HepG2 (cell line): ENCODE data around the gene LRRC4. TPM values are rescaled to one million over a fixed set of nuclear protein-coding genes. Genes with fewer than 3 reads are reported as not detected.

Experiments
- ATAC-seq: fragments of 200-7000 bp; cut with Tn5 transposase; 3 replicates; pipeline ENCODE4 v1.9.1; 2020; ENCODE audit warnings: mild to moderate bottlenecking, moderate library complexity
- BruUV-seq: library from RNA; stranded (reverse); fragments of 400-500 nt; replicated peaks from 2 replicates; lab custom pipeline; 2021; lab: Mats Ljungman, UMichigan
- CTCF ChIA-PET: fragments of 300-600 bp; formaldehyde crosslinking; extraction: SDS; loops from one replicate; lab custom pipeline; 2021; ENCODE audit warnings: low total read pairs, inconsistent platforms, low intra/inter-chr PET ratio; lab: Yijun Ruan, JAX
- POLR2A ChIA-PET: fragments of 350-600 bp; sonication (Branson Sonifier 250); formaldehyde crosslinking; loops from one replicate; lab custom pipeline; 2020; ENCODE audit warnings: antibody characterized with exemption, inconsistent platforms; lab: Yijun Ruan, JAX
- DNase-seq: peaks from one replicate; pipeline ENCODE4 v3.0.0-alpha.2; 2015; ENCODE audit warnings: low spot score
- FAIRE-seq: peaks from 3 replicates; lab custom pipeline; 2011; peaks lifted over from hg19 to GRCh38; lab: Jason Lieb, UNC
- H2AFZ ChIP-seq: one replicate; pipeline ENCODE4 v1.6.1; 2011; ENCODE audit warnings: low read length, inconsistent platforms
- H3K27ac ChIP-seq: fragments of 300-600 bp; 3 replicates; pipeline ENCODE4 v1.8.0; 2011; ENCODE audit warnings: mixed run types, mild to moderate bottlenecking, mixed read lengths, low read length, inconsistent platforms; ENCODE audit not compliant: insufficient read depth; ENCODE audit errors: extremely low read length
- H3K27me3 ChIP-seq, 2 experiments: fragments of 200-600 bp in 1 of 2; 2 replicates in 1 of 2; 3 replicates in 1 of 2; pipeline versions ENCODE4 v1.6.0 to v1.8.0; 2011; ENCODE audit warnings: low read length in 2 of 2, mild to moderate bottlenecking in 2 of 2, moderate library complexity in 2 of 2, inconsistent platforms in 1 of 2; ENCODE audit not compliant: insufficient read depth in 2 of 2, control insufficient read depth in 1 of 2
- H3K36me3 ChIP-seq, 2 experiments: fragments of 200-600 bp in 1 of 2; replicated peaks in 1 of 2; 2 replicates in 1 of 2; 3 replicates in 1 of 2; pipeline versions ENCODE4 v1.5.1 to v1.8.0; 2011; ENCODE audit warnings: low read length in 2 of 2, inconsistent platforms in 1 of 2; ENCODE audit not compliant: insufficient read depth in 2 of 2, control insufficient read depth in 1 of 2
- H3K4me1 ChIP-seq: 2 replicates; pipeline ENCODE4 v1.5.1; 2012; ENCODE audit warnings: low read length, inconsistent platforms; ENCODE audit not compliant: insufficient read depth
- H3K4me2 ChIP-seq: 2 replicates; pipeline ENCODE4 v1.6.0; 2011; ENCODE audit warnings: low read depth, low read length, inconsistent platforms
- H3K4me3 ChIP-seq, 3 experiments: fragments of 200-600 bp in 1 of 3; sonication (generic), shearing (Covaris generic) in 1 of 3; replicated peaks in 1 of 3; 2 replicates each; pipeline ENCODE4 v1.5.1; 2011 to 2016; ENCODE audit warnings: low read length in 3 of 3, inconsistent platforms in 2 of 3, low read depth in 2 of 3, mild to moderate bottlenecking in 2 of 3, control low read depth in 1 of 3, mixed read lengths in 1 of 3; ENCODE audit not compliant: insufficient read depth in 1 of 3
- H3K79me2 ChIP-seq: one replicate; pipeline ENCODE4 v1.6.1; 2011; ENCODE audit warnings: low read length, inconsistent platforms; ENCODE audit not compliant: insufficient read depth
- H3K9ac ChIP-seq: 2 replicates; pipeline ENCODE4 v1.6.0; 2011; ENCODE audit warnings: mild to moderate bottlenecking, low read depth, low read length, inconsistent platforms; ENCODE audit not compliant: insufficient read depth
- H3K9me3 ChIP-seq: 2 replicates; pipeline ENCODE4 v1.5.1; 2012; ENCODE audit warnings: mild to moderate bottlenecking, low read length
- H4K20me1 ChIP-seq: 2 replicates; pipeline ENCODE4 v1.6.0; 2011; ENCODE audit warnings: inconsistent platforms, mild to moderate bottlenecking, low read length, moderate library complexity; ENCODE audit not compliant: insufficient read depth
- EHMT2 ChIP-seq: fragments of 200-600 bp; sonication (generic); IDR thresholded peaks from 2 replicates; pipeline ENCODE4 v1.7.0; 2017; ENCODE audit warnings: antibody characterized with exemption, low read depth, low read length, borderline replicate concordance
- ESRRA ChIP-seq: sonication (generic); formaldehyde crosslinking; IDR thresholded peaks from 2 replicates; pipeline ENCODE4 v1.5.1; 2020; ENCODE audit warnings: mild to moderate bottlenecking, low read depth, missing genetic modification reagents
- NONO ChIP-seq, 2 experiments: fragments of 450-650 bp in 1 of 2; sonication (generic) in 1 of 2; formaldehyde crosslinking in 1 of 2; IDR thresholded peaks in 1 of 2; conservative IDR thresholded peaks in 1 of 2; 2 replicates each; pipeline versions ENCODE4 v1.6.1 to v1.8.0; 2017 to 2022; ENCODE audit warnings: mild to moderate bottlenecking in 1 of 2, missing genetic modification reagents in 1 of 2, moderate library complexity in 1 of 2
- ZNF781 ChIP-seq: sonication (generic); formaldehyde crosslinking; IDR thresholded peaks from 2 replicates; pipeline ENCODE4 v1.5.1; 2020; ENCODE audit warnings: borderline replicate concordance, mild to moderate bottlenecking, missing genetic modification reagents; ENCODE audit errors: not compliant biosample characterization
- WGBS: methylation state at CpG from one replicate; pipeline ENCODE4 v1.1.6; 2017; ENCODE audit warnings: low lambda C conversion rate; 5-methylcytosine and 5-hydroxymethylcytosine counted together
- in situ Hi-C: cut with HindIII; loops from 2 replicates; pipeline ENCODE4 v1.10.0; 2017; ENCODE audit warnings: low pct_unique_long_range_greater_than_20kb; ENCODE audit not compliant: extremely low pct_ligation_motif_present
- intact Hi-C: fragments of 100-400 bp; cut with micrococcal nuclease; formaldehyde crosslinking; loops from one replicate; pipeline ENCODE4 v1.10.0; 2022; ENCODE audit not compliant: unreplicated experiment
- polyA plus RNA-seq, 8 experiments: library from polyadenylated mRNA; depleted of rRNA in 3 of 8; stranded (reverse) in 7 of 8; unstranded in 1 of 8; fragments of >200 nt; fragmentation: Illumina TruSeq in 4 of 8; extraction: Trizol in 4 of 8; gene quantifications; 2 replicates each; pipeline versions ENCODE4 v1.2.1 to v1.2.3, GENCODE V29; 2011 to 2016; ENCODE audit warnings: low read depth in 4 of 8, missing spikeins in 1 of 8, mixed read lengths in 1 of 8; ENCODE audit not compliant: insufficient read depth in 1 of 8
- total RNA-seq, 5 experiments: library from RNA; depleted of rRNA; stranded (reverse); fragments of >200 nt; fragmentation: Illumina TruSeq; extraction: Trizol; gene quantifications; 2 replicates each; pipeline ENCODE4 v1.2.3, GENCODE V29; 2016; ENCODE audit warnings: low read depth in 1 of 5
- TF ChIP-seq, protein P1 (sequence below): sonication (generic); formaldehyde crosslinking; IDR thresholded peaks from 2 replicates; pipeline ENCODE4 v1.8.0; 2022; ENCODE audit warnings: missing genetic modification reagents, mild to moderate bottlenecking, inconsistent platforms, borderline replicate concordance
- TF ChIP-seq, protein P2 (sequence below): sonication (generic); formaldehyde crosslinking; IDR thresholded peaks from 2 replicates; pipeline ENCODE4 v1.5.1; 2020; ENCODE audit warnings: missing genetic modification reagents, mild to moderate bottlenecking, borderline replicate concordance
- TF ChIP-seq, protein P3 (sequence below): sonication (generic); formaldehyde crosslinking; IDR thresholded peaks from 2 replicates; pipeline ENCODE4 v1.5.1; 2020; ENCODE audit warnings: missing genetic modification reagents, mild to moderate bottlenecking, borderline replicate concordance
- TF ChIP-seq, protein P4 (sequence below): sonication (generic); formaldehyde crosslinking; IDR thresholded peaks from 2 replicates; pipeline ENCODE4 v1.8.0; 2022; ENCODE audit warnings: mild to moderate bottlenecking, missing genetic modification reagents, moderate library complexity
- TF ChIP-seq, protein P5 (sequence below): sonication (generic); formaldehyde crosslinking; IDR thresholded peaks from 2 replicates; pipeline ENCODE4 v1.4.0; 2020; ENCODE audit warnings: missing genetic modification reagents, borderline replicate concordance

LRRC4 gene
- total and polyA plus RNA-seq, 2 of the 13 experiments (the other 11 are each of a cell fraction or from before 2014, with no cell fraction given): not detected

DNA sequence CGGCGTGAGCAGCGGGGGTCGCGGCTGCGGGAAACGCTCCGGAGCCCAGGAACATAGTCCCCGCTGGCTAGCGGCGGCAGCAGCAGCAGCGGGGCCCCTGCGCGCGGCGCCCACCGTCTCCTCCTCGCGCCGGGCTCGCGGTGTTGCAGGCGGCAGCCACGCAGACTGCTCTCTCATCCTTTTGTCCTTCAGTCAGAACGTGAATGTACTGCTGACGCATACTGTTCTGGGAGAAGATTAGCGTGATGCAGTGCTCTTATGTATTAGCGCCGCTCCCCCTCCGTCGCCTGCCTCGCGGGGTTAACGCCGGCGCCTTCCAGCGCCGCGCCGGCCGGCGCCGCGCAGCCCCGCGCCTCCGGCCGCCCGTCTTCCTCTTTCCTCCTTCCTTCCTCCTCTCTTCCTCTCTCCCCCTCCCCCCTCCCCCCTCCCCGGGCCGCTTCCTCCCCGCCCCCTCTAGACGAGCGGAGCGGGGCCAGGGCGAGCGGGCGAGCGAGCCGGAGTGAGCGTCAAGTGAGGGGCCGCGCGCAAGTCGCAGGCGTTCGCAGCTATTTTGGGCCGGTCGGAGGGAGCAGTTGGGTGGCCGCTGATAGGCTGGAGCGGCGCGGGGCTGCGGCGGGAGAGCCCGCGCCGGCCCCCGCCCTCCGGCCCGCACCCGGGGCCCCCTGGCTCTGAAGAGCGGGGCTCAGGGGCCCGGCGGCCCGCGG is 816 bp upstream of the LRRC4 start:
- no peaks in the 10 kb centered on the region for H3K79me2 ChIP-seq
- FAIRE-seq (no peak), DNase-seq (no peak), ATAC-seq (no peak)
- POLR2A ChIA-PET: no interaction called here
- H3K9me3 ChIP-seq: no peaks in the 10 kb centered on the region
- peaks cover 8 to 25% of the 10 kb centered on the region in 2 experiments; a peak in 4 of 5 replicates for H3K36me3 ChIP-seq
- TF ChIP-seq NONO (IDR thresholded peaks at IDR 0.05): no peak
- TF ChIP-seq NONO (CRISPR knock-in tag; conservative IDR thresholded peaks at IDR 0.05): no peak
- TF ChIP-seq, protein P1, sequence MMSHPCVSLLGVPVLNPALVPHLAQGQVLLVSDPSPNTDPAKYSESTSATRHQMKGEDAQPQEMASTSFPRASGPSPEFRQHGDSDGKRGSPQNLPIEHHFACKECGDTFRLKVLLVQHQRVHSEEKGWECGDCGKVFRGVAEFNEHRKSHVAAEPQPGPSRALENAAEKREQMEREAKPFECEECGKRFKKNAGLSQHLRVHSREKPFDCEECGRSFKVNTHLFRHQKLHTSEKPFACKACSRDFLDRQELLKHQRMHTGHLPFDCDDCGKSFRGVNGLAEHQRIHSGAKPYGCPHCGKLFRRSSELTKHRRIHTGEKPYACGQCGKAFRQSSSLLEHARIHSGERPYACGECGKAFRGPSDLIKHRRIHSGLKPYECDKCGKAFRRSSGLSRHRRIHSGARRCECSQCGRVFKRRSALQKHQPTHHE (CRISPR knock-in tag): no peak
- TF ChIP-seq ESRRA (CRISPR knock-in tag): no peak
- TF ChIP-seq, protein P2, sequence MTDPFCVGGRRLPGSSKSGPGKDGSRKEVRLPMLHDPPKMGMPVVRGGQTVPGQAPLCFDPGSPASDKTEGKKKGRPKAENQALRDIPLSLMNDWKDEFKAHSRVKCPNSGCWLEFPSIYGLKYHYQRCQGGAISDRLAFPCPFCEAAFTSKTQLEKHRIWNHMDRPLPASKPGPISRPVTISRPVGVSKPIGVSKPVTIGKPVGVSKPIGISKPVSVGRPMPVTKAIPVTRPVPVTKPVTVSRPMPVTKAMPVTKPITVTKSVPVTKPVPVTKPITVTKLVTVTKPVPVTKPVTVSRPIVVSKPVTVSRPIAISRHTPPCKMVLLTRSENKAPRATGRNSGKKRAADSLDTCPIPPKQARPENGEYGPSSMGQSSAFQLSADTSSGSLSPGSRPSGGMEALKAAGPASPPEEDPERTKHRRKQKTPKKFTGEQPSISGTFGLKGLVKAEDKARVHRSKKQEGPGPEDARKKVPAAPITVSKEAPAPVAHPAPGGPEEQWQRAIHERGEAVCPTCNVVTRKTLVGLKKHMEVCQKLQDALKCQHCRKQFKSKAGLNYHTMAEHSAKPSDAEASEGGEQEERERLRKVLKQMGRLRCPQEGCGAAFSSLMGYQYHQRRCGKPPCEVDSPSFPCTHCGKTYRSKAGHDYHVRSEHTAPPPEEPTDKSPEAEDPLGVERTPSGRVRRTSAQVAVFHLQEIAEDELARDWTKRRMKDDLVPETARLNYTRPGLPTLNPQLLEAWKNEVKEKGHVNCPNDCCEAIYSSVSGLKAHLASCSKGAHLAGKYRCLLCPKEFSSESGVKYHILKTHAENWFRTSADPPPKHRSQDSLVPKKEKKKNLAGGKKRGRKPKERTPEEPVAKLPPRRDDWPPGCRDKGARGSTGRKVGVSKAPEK (CRISPR knock-in tag): no peak
- TF ChIP-seq, protein P3, sequence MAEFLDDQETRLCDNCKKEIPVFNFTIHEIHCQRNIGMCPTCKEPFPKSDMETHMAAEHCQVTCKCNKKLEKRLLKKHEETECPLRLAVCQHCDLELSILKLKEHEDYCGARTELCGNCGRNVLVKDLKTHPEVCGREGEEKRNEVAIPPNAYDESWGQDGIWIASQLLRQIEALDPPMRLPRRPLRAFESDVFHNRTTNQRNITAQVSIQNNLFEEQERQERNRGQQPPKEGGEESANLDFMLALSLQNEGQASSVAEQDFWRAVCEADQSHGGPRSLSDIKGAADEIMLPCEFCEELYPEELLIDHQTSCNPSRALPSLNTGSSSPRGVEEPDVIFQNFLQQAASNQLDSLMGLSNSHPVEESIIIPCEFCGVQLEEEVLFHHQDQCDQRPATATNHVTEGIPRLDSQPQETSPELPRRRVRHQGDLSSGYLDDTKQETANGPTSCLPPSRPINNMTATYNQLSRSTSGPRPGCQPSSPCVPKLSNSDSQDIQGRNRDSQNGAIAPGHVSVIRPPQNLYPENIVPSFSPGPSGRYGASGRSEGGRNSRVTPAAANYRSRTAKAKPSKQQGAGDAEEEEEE: no peak
- TF ChIP-seq, protein P4, sequence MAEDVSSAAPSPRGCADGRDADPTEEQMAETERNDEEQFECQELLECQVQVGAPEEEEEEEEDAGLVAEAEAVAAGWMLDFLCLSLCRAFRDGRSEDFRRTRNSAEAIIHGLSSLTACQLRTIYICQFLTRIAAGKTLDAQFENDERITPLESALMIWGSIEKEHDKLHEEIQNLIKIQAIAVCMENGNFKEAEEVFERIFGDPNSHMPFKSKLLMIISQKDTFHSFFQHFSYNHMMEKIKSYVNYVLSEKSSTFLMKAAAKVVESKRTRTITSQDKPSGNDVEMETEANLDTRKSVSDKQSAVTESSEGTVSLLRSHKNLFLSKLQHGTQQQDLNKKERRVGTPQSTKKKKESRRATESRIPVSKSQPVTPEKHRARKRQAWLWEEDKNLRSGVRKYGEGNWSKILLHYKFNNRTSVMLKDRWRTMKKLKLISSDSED (CRISPR knock-in tag): no peak
- TF ChIP-seq EHMT2: no peak
- no peak for TF ChIP-seq ZNF781 (CRISPR knock-in tag)
- TF ChIP-seq, protein P5, sequence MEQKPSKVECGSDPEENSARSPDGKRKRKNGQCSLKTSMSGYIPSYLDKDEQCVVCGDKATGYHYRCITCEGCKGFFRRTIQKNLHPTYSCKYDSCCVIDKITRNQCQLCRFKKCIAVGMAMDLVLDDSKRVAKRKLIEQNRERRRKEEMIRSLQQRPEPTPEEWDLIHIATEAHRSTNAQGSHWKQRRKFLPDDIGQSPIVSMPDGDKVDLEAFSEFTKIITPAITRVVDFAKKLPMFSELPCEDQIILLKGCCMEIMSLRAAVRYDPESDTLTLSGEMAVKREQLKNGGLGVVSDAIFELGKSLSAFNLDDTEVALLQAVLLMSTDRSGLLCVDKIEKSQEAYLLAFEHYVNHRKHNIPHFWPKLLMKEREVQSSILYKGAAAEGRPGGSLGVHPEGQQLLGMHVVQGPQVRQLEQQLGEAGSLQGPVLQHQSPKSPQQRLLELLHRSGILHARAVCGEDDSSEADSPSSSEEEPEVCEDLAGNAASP (CRISPR knock-in tag): no peak
- H4K20me1 ChIP-seq: no peaks in the 10 kb centered on the region; the same call in 1 of the 2 replicates
- no TSS peak for BruUV-seq
- H3K27ac ChIP-seq: no peak overlapping the region
- no peaks in the 10 kb centered on the region for H3K27me3 ChIP-seq
- CTCF ChIA-PET: no interaction called here
- H3K4me1 ChIP-seq: no peaks in the 10 kb centered on the region
- 98% methylated on average over 65 of the region's 87 CpGs for WGBS
- no peak overlapping the region for H2AFZ ChIP-seq
- intact Hi-C loops: no loop called here
- H3K4me3 ChIP-seq: no peak overlapping the region
- no peak overlapping the region for H3K9ac ChIP-seq
- no peak overlapping the region for H3K4me2 ChIP-seq
- in situ Hi-C loops: no loop called here
